Testis (tissue), 2 donors: ENCODE measurements around the gene AARSD1.

Source experiments
- POLR2A ChIP-seq: fragments of 450-650 bp; IDR thresholded peaks from one replicate; pipeline ENCODE4 v1.6.1; 2017; ENCODE audit warnings: antibody characterized with exemption, mild to moderate bottlenecking, moderate library complexity
- TF ChIP-seq, protein P1 (sequence below), 3 experiments: fragments of 450-650 bp in 2 of 3; fragments of 200-600 bp in 1 of 3; sonication (generic) in 1 of 3; IDR thresholded peaks; one replicate each; pipeline ENCODE4 v1.5.1; 2016 to 2019; ENCODE audit warnings: antibody characterized with exemption in 3 of 3, mild to moderate bottlenecking in 2 of 3, moderate library complexity in 1 of 3

DNA sequence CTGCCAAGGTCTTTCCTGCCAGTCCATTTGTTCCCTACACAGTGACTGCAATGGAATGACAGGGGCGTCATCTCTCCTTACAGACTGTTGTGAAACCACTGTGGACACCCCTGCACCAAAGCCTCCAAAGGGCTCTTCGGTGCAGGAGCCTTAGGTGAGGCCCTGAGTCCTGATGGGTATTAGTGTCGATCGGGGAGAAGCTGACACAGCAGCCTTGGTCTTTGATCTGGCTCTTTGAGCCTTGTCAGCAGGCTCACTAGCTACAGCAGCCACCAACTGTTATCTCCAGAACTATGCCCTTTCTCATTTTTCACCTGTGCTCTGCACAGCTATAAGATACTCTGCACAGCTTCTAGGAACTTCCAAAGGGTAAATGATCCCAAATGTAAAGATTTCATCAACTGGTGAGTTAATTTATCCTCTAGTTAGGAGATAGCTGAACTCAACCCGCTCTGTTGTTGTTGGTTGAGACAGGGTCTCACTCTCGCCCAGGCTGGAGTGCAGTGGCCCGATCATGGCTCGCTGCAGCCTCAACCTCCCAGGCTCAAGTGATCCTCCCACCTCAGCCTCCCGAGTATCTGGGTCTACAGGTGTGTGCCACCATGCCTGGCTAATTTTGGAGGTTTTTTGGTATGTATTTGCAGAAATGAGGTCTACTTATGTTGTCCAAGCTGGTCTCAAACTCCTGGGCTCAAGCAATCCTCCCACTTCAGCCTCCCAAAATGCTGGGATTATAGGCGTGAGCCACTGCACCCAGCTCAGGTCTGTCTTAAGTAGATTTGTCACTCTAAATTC, 44.0 kb downstream of the AARSD1 start:
- TF ChIP-seq, protein P1, sequence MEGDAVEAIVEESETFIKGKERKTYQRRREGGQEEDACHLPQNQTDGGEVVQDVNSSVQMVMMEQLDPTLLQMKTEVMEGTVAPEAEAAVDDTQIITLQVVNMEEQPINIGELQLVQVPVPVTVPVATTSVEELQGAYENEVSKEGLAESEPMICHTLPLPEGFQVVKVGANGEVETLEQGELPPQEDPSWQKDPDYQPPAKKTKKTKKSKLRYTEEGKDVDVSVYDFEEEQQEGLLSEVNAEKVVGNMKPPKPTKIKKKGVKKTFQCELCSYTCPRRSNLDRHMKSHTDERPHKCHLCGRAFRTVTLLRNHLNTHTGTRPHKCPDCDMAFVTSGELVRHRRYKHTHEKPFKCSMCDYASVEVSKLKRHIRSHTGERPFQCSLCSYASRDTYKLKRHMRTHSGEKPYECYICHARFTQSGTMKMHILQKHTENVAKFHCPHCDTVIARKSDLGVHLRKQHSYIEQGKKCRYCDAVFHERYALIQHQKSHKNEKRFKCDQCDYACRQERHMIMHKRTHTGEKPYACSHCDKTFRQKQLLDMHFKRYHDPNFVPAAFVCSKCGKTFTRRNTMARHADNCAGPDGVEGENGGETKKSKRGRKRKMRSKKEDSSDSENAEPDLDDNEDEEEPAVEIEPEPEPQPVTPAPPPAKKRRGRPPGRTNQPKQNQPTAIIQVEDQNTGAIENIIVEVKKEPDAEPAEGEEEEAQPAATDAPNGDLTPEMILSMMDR (IDR thresholded peaks at IDR 0.05) = no peak
- TF ChIP-seq POLR2A = no peak
